H1 (cell line): ENCODE results near the gene PRIMA1. TPM values are rescaled to one million over a fixed set of nuclear protein-coding genes. Genes with fewer than 3 reads are reported as not detected.

Source experiments
- CTCF ChIA-PET: fragments of 300-600 bp; sonication (Branson Sonifier 250); formaldehyde crosslinking; loops from one replicate; lab custom pipeline; 2021; ENCODE audit not compliant: partially characterized antibody; lab: Charles Lee
- POLR2A ChIA-PET: fragments of 300-600 bp; sonication (Branson Sonifier 250); formaldehyde crosslinking; loops from one replicate; lab custom pipeline; 2021; ENCODE audit warnings: inconsistent platforms; ENCODE audit not compliant: partially characterized antibody; lab: Charles Lee
- DNase-seq, 2 experiments: peaks; one replicate each; pipeline versions ENCODE4 v3.0.0 to v3.0.0-alpha.2; 2010 to 2022; ENCODE audit warnings: low spot score in 2 of 2, low read depth in 1 of 2, mixed read lengths in 1 of 2
- FAIRE-seq: peaks from 2 replicates; lab custom pipeline; 2011; peaks lifted over from hg19 to GRCh38; lab: Jason Lieb, UNC
- H2AFZ ChIP-seq: 2 replicates; pipeline ENCODE4 v1.8.1; 2012; ENCODE audit warnings: low read length, inconsistent platforms
- H2AK5ac ChIP-seq: 2 replicates; pipeline ENCODE4 v1.6.1; 2013; ENCODE audit warnings: low read depth, low read length
- H2BK120ac ChIP-seq: replicated peaks from 2 replicates; pipeline ENCODE3; 2013; ENCODE audit warnings: low read depth, low read length, inconsistent platforms
- H2BK12ac ChIP-seq: 2 replicates; pipeline ENCODE4 v1.6.1; 2013; ENCODE audit warnings: low read depth, low read length
- H2BK15ac ChIP-seq: 2 replicates; pipeline ENCODE4 v1.6.1; 2013; ENCODE audit warnings: low read length
- H2BK20ac ChIP-seq: 2 replicates; pipeline ENCODE4 v1.6.1; 2013; ENCODE audit warnings: low read length
- H2BK5ac ChIP-seq: 2 replicates; pipeline ENCODE4 v1.6.1; 2013; ENCODE audit warnings: low read depth, low read length
- H3K14ac ChIP-seq: 2 replicates; pipeline ENCODE4 v1.6.1; 2013; ENCODE audit warnings: inconsistent platforms; ENCODE audit not compliant: insufficient read length
- H3K18ac ChIP-seq: 2 replicates; pipeline ENCODE4 v1.6.1; 2013; ENCODE audit warnings: low read length; ENCODE audit errors: extremely low read depth
- H3K23ac ChIP-seq: 2 replicates; pipeline ENCODE4 v1.6.1; 2013; ENCODE audit warnings: inconsistent platforms; ENCODE audit not compliant: insufficient read length
- H3K23me2 ChIP-seq: 2 replicates; pipeline ENCODE4 v1.6.1; 2013; ENCODE audit warnings: low read depth, low read length
- H3K27ac ChIP-seq: 2 replicates; pipeline ENCODE4 v1.6.1; 2011; ENCODE audit warnings: low read depth, low read length, inconsistent platforms
- H3K27me3 ChIP-seq, 4 experiments: replicated peaks in 1 of 4; 1 replicate in 1 of 4; 2 replicates in 3 of 4; pipeline versions ENCODE4 v1.6.1 to v1.8.1; 2011 to 2013; ENCODE audit warnings: low read length in 3 of 4, mild to moderate bottlenecking in 3 of 4, inconsistent platforms in 2 of 4, mixed read lengths in 2 of 4, moderate library complexity in 1 of 4; ENCODE audit not compliant: control insufficient read depth in 3 of 4, insufficient read depth in 3 of 4; ENCODE audit errors: extremely low read depth in 1 of 4
- H3K36me3 ChIP-seq, 4 experiments: 2 replicates each; pipeline versions ENCODE4 v1.6.1 to v1.8.1; 2011 to 2013; ENCODE audit warnings: mild to moderate bottlenecking in 4 of 4, low read length in 3 of 4, moderate library complexity in 2 of 4, control low read depth in 1 of 4, inconsistent platforms in 1 of 4; ENCODE audit not compliant: insufficient read depth in 4 of 4, control insufficient read depth in 2 of 4
- H3K4ac ChIP-seq: replicated peaks from 2 replicates; pipeline ENCODE3; 2013; ENCODE audit warnings: low read length, low read depth, mixed read lengths, inconsistent platforms; ENCODE audit not compliant: insufficient read length
- H3K4me1 ChIP-seq, 4 experiments: replicated peaks in 1 of 4; 1 replicate in 1 of 4; 2 replicates in 3 of 4; pipeline versions ENCODE4 v1.6.1 to v1.8.1; 2011 to 2013; ENCODE audit warnings: low read length in 3 of 4, inconsistent platforms in 2 of 4, mixed read lengths in 1 of 4; ENCODE audit not compliant: insufficient read depth in 4 of 4, control insufficient read depth in 3 of 4
- H3K4me2 ChIP-seq, 2 experiments: 2 replicates each; pipeline versions ENCODE4 v1.6.1 to v1.8.1; 2011 to 2013; ENCODE audit warnings: low read depth in 2 of 2, low read length in 2 of 2, control low read depth in 1 of 2, inconsistent platforms in 1 of 2, mild to moderate bottlenecking in 1 of 2; ENCODE audit not compliant: insufficient read depth in 1 of 2
- H3K4me3 ChIP-seq, 4 experiments: fragments of 200-600, 300-600 bp in 1 of 4; sonication (generic), shearing (Covaris generic), sonication (Bioruptor Twin) in 1 of 4; 2 replicates each; pipeline versions ENCODE4 v1.5.1 to v1.8.1; 2011 to 2016; ENCODE audit warnings: low read length in 4 of 4, low read depth in 3 of 4, control low read depth in 2 of 4, inconsistent platforms in 2 of 4, mild to moderate bottlenecking in 2 of 4, mixed read lengths in 1 of 4, moderate library complexity in 1 of 4; ENCODE audit not compliant: insufficient read depth in 2 of 4; ENCODE audit errors: extremely low read depth in 1 of 4
- H3K56ac ChIP-seq: replicated peaks from 2 replicates; pipeline ENCODE3; 2013; ENCODE audit warnings: low read depth, mild to moderate bottlenecking, mixed read lengths, low read length, inconsistent platforms; ENCODE audit not compliant: insufficient read length
- H3K79me1 ChIP-seq: 2 replicates; pipeline ENCODE4 v1.6.1; 2013; ENCODE audit warnings: low read depth, low read length, control low read depth
- H3K79me2 ChIP-seq, 2 experiments: 2 replicates each; pipeline versions ENCODE4 v1.6.1 to v1.8.1; 2012 to 2013; ENCODE audit warnings: low read length in 2 of 2, mild to moderate bottlenecking in 2 of 2, inconsistent platforms in 1 of 2; ENCODE audit not compliant: insufficient read depth in 2 of 2, control insufficient read depth in 1 of 2
- H3K9ac ChIP-seq, 4 experiments: replicated peaks in 1 of 4; 1 replicate in 1 of 4; 2 replicates in 3 of 4; pipeline versions ENCODE4 v1.6.1 to v1.8.1; 2011 to 2013; ENCODE audit warnings: low read depth in 3 of 4, low read length in 3 of 4, control low read depth in 2 of 4, mild to moderate bottlenecking in 2 of 4, moderate library complexity in 2 of 4, inconsistent platforms in 1 of 4; ENCODE audit errors: extremely low read depth in 1 of 4
- H3K9me3 ChIP-seq, 2 experiments: 2 replicates each; pipeline versions ENCODE4 v1.6.1 to v1.8.1; 2012 to 2013; ENCODE audit warnings: mild to moderate bottlenecking in 2 of 2, moderate library complexity in 2 of 2, control low read depth in 1 of 2, inconsistent platforms in 1 of 2, low read depth in 1 of 2, low read length in 1 of 2, mixed read lengths in 1 of 2; ENCODE audit not compliant: insufficient read depth in 2 of 2
- H4K20me1 ChIP-seq, 2 experiments: replicated peaks in 1 of 2; 2 replicates each; pipeline versions ENCODE3 to v1.8.1; 2011 to 2013; ENCODE audit warnings: inconsistent platforms in 2 of 2, low read length in 2 of 2, mild to moderate bottlenecking in 1 of 2; ENCODE audit not compliant: insufficient read depth in 2 of 2, control insufficient read depth in 1 of 2
- H4K5ac ChIP-seq: 2 replicates; pipeline ENCODE4 v1.6.1; 2013; ENCODE audit warnings: low read length, low read depth, mixed read lengths, inconsistent platforms; ENCODE audit not compliant: insufficient read length
- H4K8ac ChIP-seq: 2 replicates; pipeline ENCODE4 v1.8.0; 2013; ENCODE audit warnings: mild to moderate bottlenecking, moderate library complexity, low read length, inconsistent platforms; ENCODE audit not compliant: insufficient read depth; ENCODE audit errors: extremely low read depth
- H4K91ac ChIP-seq: replicated peaks from 2 replicates; pipeline ENCODE3; 2013; ENCODE audit warnings: low read length, mixed read lengths, inconsistent platforms; ENCODE audit not compliant: insufficient read length
- EZH2 ChIP-seq: fragments of 200-600 bp; sonication (generic); IDR thresholded peaks from 2 replicates; pipeline ENCODE4 v1.7.1; 2012; ENCODE audit warnings: low read depth, mild to moderate bottlenecking, moderate library complexity, low read length, inconsistent platforms; ENCODE audit not compliant: severe bottlenecking
- HDAC2 ChIP-seq, 2 experiments: fragments of 300-600 bp in 1 of 2; sonication (generic) in 1 of 2; IDR thresholded peaks; 2 replicates each; pipeline ENCODE4 v1.6.1; 2011 to 2012; ENCODE audit warnings: low read depth in 2 of 2, low read length in 2 of 2, mild to moderate bottlenecking in 2 of 2, moderate library complexity in 2 of 2, borderline replicate concordance in 1 of 2, inconsistent platforms in 1 of 2
- JUN ChIP-seq: IDR thresholded peaks from 2 replicates; pipeline ENCODE4 v1.6.1; 2011; ENCODE audit warnings: low read depth, mild to moderate bottlenecking, improper control_type of control experiment, low read length
- KDM4A ChIP-seq: IDR thresholded peaks from one replicate; pipeline ENCODE4 v1.7.1; 2012; ENCODE audit warnings: low read depth, mild to moderate bottlenecking, moderate library complexity, low read length, inconsistent platforms; ENCODE audit not compliant: severe bottlenecking
- SIRT6 ChIP-seq: IDR thresholded peaks from one replicate; pipeline ENCODE4 v1.7.1; 2012; ENCODE audit warnings: low read length, inconsistent platforms
- TBP ChIP-seq: IDR thresholded peaks from 2 replicates; pipeline ENCODE4 v1.6.1; 2011; ENCODE audit warnings: low read depth, low read length, improper control_type of control experiment
- WGBS, 2 experiments: shearing (Covaris generic) in 1 of 2; methylation state at CpG; one replicate each; pipeline versions ENCODE4 v1.1.6 to v1.1.7; 2013 to 2015; ENCODE audit warnings: low lambda C conversion rate in 2 of 2, mixed read lengths in 2 of 2, inconsistent platforms in 1 of 2, low coverage in 1 of 2, missing lambda C conversion rate in 1 of 2; ENCODE audit not compliant: insufficient replicate concordance in 2 of 2, insufficient coverage in 1 of 2, insufficient read length in 1 of 2; ENCODE audit errors: extremely low coverage in 1 of 2, missing lambda C conversion rate in 1 of 2; 5-methylcytosine and 5-hydroxymethylcytosine counted together
- long read RNA-seq, 2 experiments: library from RNA in 1 of 2; library from capped mRNA in 1 of 2; stranded (forward); transcript quantifications; one replicate each; pipeline ENCODE4 v2.0.0, GENCODE V29; 2021; ENCODE audit warnings: inconsistent platforms in 1 of 2
- polyA minus RNA-seq, 3 experiments: library from RNA; depleted of rRNA, polyadenylated mRNA; stranded (reverse); fragments of >200 nt; gene quantifications; 1 replicate in 2 of 3; 2 replicates in 1 of 3; pipeline ENCODE4 v1.2.3, GENCODE V29; 2011
- polyA plus RNA-seq, 7 experiments: library from polyadenylated mRNA; depleted of rRNA in 3 of 7; stranded (reverse) in 5 of 7; unstranded in 2 of 7; fragments of >200 nt in 5 of 7; fragments of 200-250 nt in 2 of 7; gene quantifications; 1 replicate in 5 of 7; 2 replicates in 1 of 7; 4 replicates in 1 of 7; pipeline versions ENCODE4 v1.2.1 to v1.2.3, GENCODE V29; 2011 to 2013; ENCODE audit warnings: missing spikeins in 2 of 7, mixed read lengths in 2 of 7
- total RNA-seq: library from RNA; stranded (reverse); fragmentation: NEBNext Ultra II Directional; extraction: Animal tissue kit (Norgen Biotek cat#: 25700); gene quantifications from 2 replicates; pipeline ENCODE4 v1.2.1, GENCODE V29; 2021

The PRIMA1 gene
- total RNA-seq, result 3.9 and 4.5 TPM in 2 replicates
- 2.8 and 3.6 TPM in 2 replicates for polyA plus RNA-seq (2011; rRNA removed)
- 1.8 TPM for polyA plus RNA-seq (2011; cell fraction: cytosol; rRNA removed)
- 3.3 TPM for polyA plus RNA-seq (2011; cell fraction: nucleus; rRNA removed)
- polyA plus RNA-seq (2012, experiment 1 of 2), result 3.0 to 4.3 TPM (median 3.6 TPM) in 4 replicates
- polyA plus RNA-seq (2012, experiment 2 of 2), result 3.8 TPM
- 3.2 TPM for polyA plus RNA-seq (2013, experiment 1 of 2)
- polyA plus RNA-seq (2013, experiment 2 of 2), result 3.4 TPM
- 1.8 and 2.8 TPM in 2 replicates for polyA minus RNA-seq (2011; rRNA and poly(A)+ RNA removed)
- 2.3 TPM for polyA minus RNA-seq (2011; cell fraction: cytosol; rRNA and poly(A)+ RNA removed)
- 2.1 TPM for polyA minus RNA-seq (2011; cell fraction: nucleus; rRNA and poly(A)+ RNA removed)
- long read RNA-seq, experiment 1, partial matches to known transcripts, result 5 of 7 reads
- long read RNA-seq, experiment 1, other reads (novel, unspliced or antisense), result 2 of 7 reads
- long read RNA-seq, experiment 2, partial matches to known transcripts, result 0 of 1 reads
- long read RNA-seq, experiment 2, other reads (novel, unspliced or antisense), result 1 of 1 reads

GRCh38 chr14:93788293-93788542 lies at the start of gene PRIMA1:
TSS of gene PRIMA1 (minus strand) at chr14:93788485. CDS start at chr14:93787718, 767 bp downstream.
- CTCF ChIA-PET, result interaction anchor here (0.7 to 3.9 kb wide), 11 partner anchors 10 to 151 kb away, joined by 3 to 20 read pairs (median 4); no protein-coding TSS in a partner anchor
- TF ChIP-seq SIRT6 (no peak), EZH2 (peak; percentile 62), TBP (peak; percentile 73), KDM4A (peak; percentile 84), HDAC2 (IDR thresholded peaks at IDR 0.05; ENCODE audit: borderline replicate concordance in 1 of 2, low read depth in 2 of 2, low read length in 2 of 2) (0 out of 4 replicates have a peak, but pooled peaks of 1 of the 2 experiments have one; percentile 29), JUN (no peak)
- 1% methylated on average over 15 of the region's 24 CpGs; no CpG with 5 or more reads in 1 of the 2 experiments for WGBS, 2 experiments
- peak within 1 kb of the TSS; percentile 65 to 77 (median 70) for H3K4me3 ChIP-seq
- H3K56ac ChIP-seq, result peak within 1 kb of the TSS; percentile 23
- no peak within 1 kb of the TSS for H3K27ac ChIP-seq
- H4K8ac ChIP-seq, result peak within 1 kb of the TSS; percentile 83
- peak within 1 kb of the TSS; percentile 93 for H3K18ac ChIP-seq
- peak within 1 kb of the TSS in 3 of 4 experiments; percentile 23 to 65 (median 47); a peak in 3 of 7 replicates for H3K9ac ChIP-seq
- no peak within 1 kb of the TSS for H3K4ac ChIP-seq
- H3K36me3 ChIP-seq, result no peaks in the 10 kb centered on the region
- H2BK15ac ChIP-seq, result peak within 1 kb of the TSS; percentile 88
- H4K5ac ChIP-seq, result peak within 1 kb of the TSS; percentile 3
- H3K14ac ChIP-seq, result no peak within 1 kb of the TSS
- H4K91ac ChIP-seq, result peak within 1 kb of the TSS; percentile 9
- H2AFZ ChIP-seq, result peak within 1 kb of the TSS; percentile 72
- DNase-seq (peak in 1 of 2 experiments; percentile 76), FAIRE-seq (no peak)
- H2BK5ac ChIP-seq, result peak within 1 kb of the TSS; percentile 52; the same call in 1 of the 2 replicates
- peak within 1 kb of the TSS; percentile 97 for H3K4me2 ChIP-seq
- no peak within 1 kb of the TSS for H2BK20ac ChIP-seq
- no peak within 1 kb of the TSS for H2BK120ac ChIP-seq
- no peak within 1 kb of the TSS for H2AK5ac ChIP-seq
- H4K20me1 ChIP-seq, result peaks cover 2 to 6% of the 10 kb centered on the region in 2 experiments
- H3K4me1 ChIP-seq, result peaks cover 0 to 19% (median 7%) of the 10 kb centered on the region in 4 experiments; a peak in 4 of 7 replicates
- no peaks in the 10 kb centered on the region for H3K9me3 ChIP-seq
- H3K79me1 ChIP-seq, result no peaks in the 10 kb centered on the region
- POLR2A ChIA-PET, result interaction anchor here (0.9 to 2.0 kb wide), 5 partner anchors 29 to 322 kb away, joined by 3 to 5 read pairs (median 3); no protein-coding TSS in a partner anchor
- no peaks in the 10 kb centered on the region for H3K79me2 ChIP-seq
- H3K23me2 ChIP-seq, result peaks cover 13% of the 10 kb centered on the region; the same call in 1 of the 2 replicates
- peaks cover 4 to 30% (median 23%) of the 10 kb centered on the region in 4 experiments for H3K27me3 ChIP-seq
- peak within 1 kb of the TSS; percentile 50; the same call in 1 of the 2 replicates for H2BK12ac ChIP-seq
- no peak within 1 kb of the TSS for H3K23ac ChIP-seq
